Measurements from ENCODE around the gene NKIRAS1. TPM values are rescaled to one million over a fixed set of nuclear protein-coding genes. Genes with fewer than 3 reads are reported as not detected.

Gene NKIRAS1
- total RNA-seq, 1 experiment from 2014 or later: 7.7 TPM

DNA sequence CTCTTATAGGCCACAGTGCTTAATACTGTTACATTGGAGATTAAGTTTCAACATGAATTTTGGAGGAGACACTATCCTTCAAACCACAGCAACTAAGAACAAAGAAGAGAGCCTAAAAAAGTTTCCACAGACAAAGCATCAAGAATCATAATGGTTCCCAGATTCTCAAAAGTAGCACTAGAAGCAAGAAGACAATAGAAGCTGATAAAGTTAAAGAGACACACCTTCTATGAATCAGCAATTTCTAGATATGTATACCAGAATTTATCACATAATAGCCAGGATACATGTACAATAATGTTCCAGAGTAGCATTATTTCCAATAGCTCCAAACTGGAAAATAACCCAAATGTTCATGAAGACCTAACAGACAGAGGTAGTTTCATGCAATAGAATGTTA, 12.2 kb downstream of the NKIRAS1 start:
- no TSS peak for BruUV-seq (replicated peaks)
- Mint-ChIP-seq H3K4me3 (ENCODE audit: low read depth, unreplicated experiment) (no peak overlapping the region), H3K27me3 (ENCODE audit: unreplicated experiment) (no peaks in the 10 kb centered on the region), H3K27ac (ENCODE audit: unreplicated experiment) (no peak overlapping the region), H3K4me1 (ENCODE audit: low read depth, unreplicated experiment) (no peaks in the 10 kb centered on the region), H3K9me3 (ENCODE audit: low read depth, unreplicated experiment) (no peaks in the 10 kb centered on the region), H3K36me3 (ENCODE audit: insufficient read depth, unreplicated experiment) (peaks cover 6% of the 10 kb centered on the region)
- no peak for DNase-seq
- TF ChIP-seq, protein P1, sequence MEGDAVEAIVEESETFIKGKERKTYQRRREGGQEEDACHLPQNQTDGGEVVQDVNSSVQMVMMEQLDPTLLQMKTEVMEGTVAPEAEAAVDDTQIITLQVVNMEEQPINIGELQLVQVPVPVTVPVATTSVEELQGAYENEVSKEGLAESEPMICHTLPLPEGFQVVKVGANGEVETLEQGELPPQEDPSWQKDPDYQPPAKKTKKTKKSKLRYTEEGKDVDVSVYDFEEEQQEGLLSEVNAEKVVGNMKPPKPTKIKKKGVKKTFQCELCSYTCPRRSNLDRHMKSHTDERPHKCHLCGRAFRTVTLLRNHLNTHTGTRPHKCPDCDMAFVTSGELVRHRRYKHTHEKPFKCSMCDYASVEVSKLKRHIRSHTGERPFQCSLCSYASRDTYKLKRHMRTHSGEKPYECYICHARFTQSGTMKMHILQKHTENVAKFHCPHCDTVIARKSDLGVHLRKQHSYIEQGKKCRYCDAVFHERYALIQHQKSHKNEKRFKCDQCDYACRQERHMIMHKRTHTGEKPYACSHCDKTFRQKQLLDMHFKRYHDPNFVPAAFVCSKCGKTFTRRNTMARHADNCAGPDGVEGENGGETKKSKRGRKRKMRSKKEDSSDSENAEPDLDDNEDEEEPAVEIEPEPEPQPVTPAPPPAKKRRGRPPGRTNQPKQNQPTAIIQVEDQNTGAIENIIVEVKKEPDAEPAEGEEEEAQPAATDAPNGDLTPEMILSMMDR (IDR thresholded peaks at IDR 0.05; ENCODE audit: unreplicated experiment): no peak
- intact Hi-C loops (cut with micrococcal nuclease; ENCODE audit: unreplicated experiment): no loop called here
- CTCF ChIA-PET: no interaction called here

DNA sequence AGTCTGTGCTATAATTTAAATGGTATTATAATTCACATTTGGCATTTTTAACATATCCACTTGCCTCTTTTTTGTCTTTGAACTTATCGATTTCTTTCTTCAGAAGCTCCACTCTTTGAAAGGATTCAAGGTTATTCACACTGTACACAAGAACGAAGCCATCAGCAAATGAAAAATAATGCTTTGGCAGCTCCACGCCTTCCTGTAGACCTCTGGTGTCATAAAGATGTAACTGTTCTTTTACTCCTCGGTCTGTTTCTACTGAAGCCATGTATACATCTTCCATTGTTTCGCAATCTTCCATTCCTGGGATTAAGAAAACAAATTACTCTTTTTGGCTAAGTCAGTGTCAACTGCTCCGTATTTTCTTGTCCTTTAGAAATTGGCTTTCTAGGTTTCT, 16.0 kb downstream of the NKIRAS1 start:
- no peaks in the 10 kb centered on the region for H3K9me3 Mint-ChIP-seq (ENCODE audit: low read depth, unreplicated experiment)
- no peak for DNase-seq
- intact Hi-C loops (cut with micrococcal nuclease; ENCODE audit: unreplicated experiment): no loop called here
- H3K36me3 Mint-ChIP-seq (ENCODE audit: insufficient read depth, unreplicated experiment): peaks cover 29% of the 10 kb centered on the region
- BruUV-seq (replicated peaks): no TSS peak
- no peaks in the 10 kb centered on the region for H3K4me1 Mint-ChIP-seq (ENCODE audit: low read depth, unreplicated experiment)
- CTCF ChIA-PET: no interaction called here
- H3K27me3 Mint-ChIP-seq (ENCODE audit: unreplicated experiment): no peaks in the 10 kb centered on the region
- H3K27ac Mint-ChIP-seq (ENCODE audit: unreplicated experiment): no peak overlapping the region
- TF ChIP-seq, protein P1 (IDR thresholded peaks at IDR 0.05; ENCODE audit: unreplicated experiment): no peak
- H3K4me3 Mint-ChIP-seq (ENCODE audit: low read depth, unreplicated experiment): no peak overlapping the region

DNA sequence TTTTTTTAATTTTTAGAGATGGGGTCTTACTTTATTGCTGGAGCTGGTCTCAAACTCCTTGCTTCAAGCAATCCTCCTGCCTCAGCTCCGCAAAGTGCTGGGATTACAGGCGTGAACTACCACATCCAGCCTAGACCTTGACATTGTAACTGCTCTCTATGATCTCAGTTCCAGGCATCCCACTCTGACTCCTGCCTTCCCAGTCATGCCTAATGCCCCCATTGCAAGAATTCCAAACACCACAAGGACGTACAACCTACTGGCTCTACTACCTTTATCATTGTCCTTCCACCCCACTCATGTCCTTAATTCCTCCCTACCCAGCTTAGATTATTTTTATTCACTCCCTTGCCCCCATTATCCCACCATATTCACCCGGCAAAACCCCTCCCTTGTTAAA, 21.6 kb downstream of the NKIRAS1 start:
- TF ChIP-seq, protein P1 (IDR thresholded peaks at IDR 0.05; ENCODE audit: unreplicated experiment): no peak
- no peak overlapping the region for H3K27ac Mint-ChIP-seq (ENCODE audit: unreplicated experiment)
- peaks cover 30% of the 10 kb centered on the region for H3K36me3 Mint-ChIP-seq (ENCODE audit: insufficient read depth, unreplicated experiment)
- H3K4me1 Mint-ChIP-seq (ENCODE audit: low read depth, unreplicated experiment): no peaks in the 10 kb centered on the region
- DNase-seq: no peak
- BruUV-seq (replicated peaks): no TSS peak
- CTCF ChIA-PET: no interaction called here
- no peaks in the 10 kb centered on the region for H3K9me3 Mint-ChIP-seq (ENCODE audit: low read depth, unreplicated experiment)
- intact Hi-C loops (cut with micrococcal nuclease; ENCODE audit: unreplicated experiment): no loop called here
- H3K4me3 Mint-ChIP-seq (ENCODE audit: low read depth, unreplicated experiment): no peak overlapping the region
- H3K27me3 Mint-ChIP-seq (ENCODE audit: unreplicated experiment): no peaks in the 10 kb centered on the region

DNA sequence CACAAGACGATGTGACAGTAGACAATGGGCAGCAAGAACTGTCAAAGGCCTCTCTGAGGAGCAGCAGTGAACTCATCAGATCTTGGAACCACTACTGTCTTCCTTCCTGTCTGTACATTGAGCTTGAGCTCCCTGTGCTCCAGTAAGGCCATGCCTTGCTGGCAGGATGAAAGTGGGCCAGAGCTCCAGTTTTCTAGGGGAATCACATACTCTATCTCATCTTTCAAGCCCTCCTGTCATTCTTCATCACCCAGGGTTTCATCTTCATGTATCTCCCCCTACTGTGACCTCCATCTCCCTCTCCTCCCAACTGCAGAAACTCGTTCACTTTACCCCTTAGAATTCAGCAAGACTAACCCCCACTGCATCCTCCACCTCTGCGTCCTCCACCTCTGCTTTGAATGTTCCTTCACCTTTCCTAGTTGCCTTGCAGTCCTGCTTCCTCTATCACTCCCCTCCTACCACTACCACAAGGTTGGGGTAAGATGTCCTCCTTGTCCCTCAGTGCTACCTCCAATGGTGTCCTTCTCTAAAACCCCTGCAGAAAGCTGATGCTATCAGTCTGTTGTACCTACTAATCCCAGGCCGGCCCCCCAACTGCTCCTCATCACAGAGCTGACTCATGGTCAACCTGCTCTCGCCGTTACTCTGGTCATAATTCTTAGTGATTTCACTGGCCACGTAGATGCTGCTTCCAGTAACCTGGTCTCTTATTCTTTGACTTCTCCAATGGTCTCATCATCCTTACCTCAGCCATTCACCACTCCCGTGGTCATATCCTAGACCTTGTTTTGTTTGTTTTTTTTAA, 22.3 kb downstream of the NKIRAS1 start:
- DNase-seq: no peak
- Mint-ChIP-seq H3K27ac (ENCODE audit: unreplicated experiment) (no peak overlapping the region), H3K9me3 (ENCODE audit: low read depth, unreplicated experiment) (no peaks in the 10 kb centered on the region), H3K27me3 (ENCODE audit: unreplicated experiment) (no peaks in the 10 kb centered on the region), H3K4me3 (ENCODE audit: low read depth, unreplicated experiment) (no peak overlapping the region), H3K4me1 (ENCODE audit: low read depth, unreplicated experiment) (no peaks in the 10 kb centered on the region), H3K36me3 (ENCODE audit: insufficient read depth, unreplicated experiment) (peaks cover 28% of the 10 kb centered on the region)
- TF ChIP-seq, protein P1 (IDR thresholded peaks at IDR 0.05; ENCODE audit: unreplicated experiment): no peak
- CTCF ChIA-PET: no interaction called here
- intact Hi-C loops (cut with micrococcal nuclease; ENCODE audit: unreplicated experiment): no loop called here
- BruUV-seq (replicated peaks): no TSS peak

Measured in Calu3 (cell line).